Body of pancreas (tissue), 4 donors: ENCODE data around the gene MMP14.

Experiments used
- POLR2A ChIP-seq, 3 donors: fragments of 450-650 bp; IDR thresholded peaks; one replicate each; pipeline ENCODE4 v1.6.1; 2016; ENCODE audit warnings: antibody characterized with exemption in 3 of 3, mild to moderate bottlenecking in 2 of 3
- TF ChIP-seq, protein P1 (sequence below), 7 experiments: fragments of 450-650 bp in 4 of 7; fragments of 200-600 bp in 3 of 7; sonication (generic) in 3 of 7; IDR thresholded peaks; one replicate each; pipeline ENCODE4 v1.5.1; 2016 to 2019; ENCODE audit warnings: antibody characterized with exemption in 7 of 7

DNA sequence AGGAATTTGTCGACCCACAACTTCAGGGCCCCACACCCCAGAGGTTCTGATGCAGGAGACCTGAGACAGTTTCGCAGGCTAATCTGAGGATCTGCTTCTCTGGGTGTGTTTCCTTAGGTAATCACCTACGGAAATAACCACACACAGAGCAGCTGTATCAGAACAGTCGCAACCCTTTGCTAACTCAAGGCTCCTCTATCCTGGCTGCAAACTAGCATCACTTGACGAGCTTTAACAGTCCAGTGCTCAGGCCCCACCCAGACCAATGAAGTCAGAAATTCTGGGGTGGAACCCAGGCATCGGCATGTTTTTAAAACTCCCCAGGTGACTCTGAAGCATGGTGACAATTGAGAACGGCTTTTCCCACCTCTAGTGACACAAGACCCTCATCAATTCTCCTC, 41.8 kb upstream of the MMP14 start:
- TF ChIP-seq, protein P1, sequence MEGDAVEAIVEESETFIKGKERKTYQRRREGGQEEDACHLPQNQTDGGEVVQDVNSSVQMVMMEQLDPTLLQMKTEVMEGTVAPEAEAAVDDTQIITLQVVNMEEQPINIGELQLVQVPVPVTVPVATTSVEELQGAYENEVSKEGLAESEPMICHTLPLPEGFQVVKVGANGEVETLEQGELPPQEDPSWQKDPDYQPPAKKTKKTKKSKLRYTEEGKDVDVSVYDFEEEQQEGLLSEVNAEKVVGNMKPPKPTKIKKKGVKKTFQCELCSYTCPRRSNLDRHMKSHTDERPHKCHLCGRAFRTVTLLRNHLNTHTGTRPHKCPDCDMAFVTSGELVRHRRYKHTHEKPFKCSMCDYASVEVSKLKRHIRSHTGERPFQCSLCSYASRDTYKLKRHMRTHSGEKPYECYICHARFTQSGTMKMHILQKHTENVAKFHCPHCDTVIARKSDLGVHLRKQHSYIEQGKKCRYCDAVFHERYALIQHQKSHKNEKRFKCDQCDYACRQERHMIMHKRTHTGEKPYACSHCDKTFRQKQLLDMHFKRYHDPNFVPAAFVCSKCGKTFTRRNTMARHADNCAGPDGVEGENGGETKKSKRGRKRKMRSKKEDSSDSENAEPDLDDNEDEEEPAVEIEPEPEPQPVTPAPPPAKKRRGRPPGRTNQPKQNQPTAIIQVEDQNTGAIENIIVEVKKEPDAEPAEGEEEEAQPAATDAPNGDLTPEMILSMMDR (IDR thresholded peaks at IDR 0.05) = no peak
- no peak for TF ChIP-seq POLR2A (IDR thresholded peaks at IDR 0.05)
